ENCODE results near the gene KCNIP4. TPM values are rescaled to one million over a fixed set of nuclear protein-coding genes. Genes with fewer than 3 reads are reported as not detected.

KCNIP4 gene
- total RNA-seq, 1 experiment from 2014 or later, result not detected

DNA sequence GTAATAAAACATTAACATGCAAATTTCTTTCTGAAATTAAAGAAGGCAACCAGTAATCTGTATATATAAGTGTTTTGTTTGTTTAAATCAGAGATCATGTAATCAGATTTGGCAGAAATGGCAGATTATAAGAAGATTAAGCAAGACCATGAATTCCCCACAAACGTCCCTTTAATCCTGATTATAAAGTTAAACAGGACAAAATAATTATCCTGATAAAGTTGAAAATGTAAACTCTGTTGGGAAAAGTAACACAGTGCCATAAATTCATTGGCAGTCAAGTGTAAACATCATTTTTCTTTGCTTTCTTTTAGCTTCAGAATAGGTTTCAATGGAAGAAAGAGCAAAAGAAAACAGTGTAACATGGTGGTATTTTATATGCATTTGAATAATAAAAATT lies 256.3 kb downstream of the KCNIP4 start:
- no peak for DNase-seq (ENCODE audit: low spot score)

DNA sequence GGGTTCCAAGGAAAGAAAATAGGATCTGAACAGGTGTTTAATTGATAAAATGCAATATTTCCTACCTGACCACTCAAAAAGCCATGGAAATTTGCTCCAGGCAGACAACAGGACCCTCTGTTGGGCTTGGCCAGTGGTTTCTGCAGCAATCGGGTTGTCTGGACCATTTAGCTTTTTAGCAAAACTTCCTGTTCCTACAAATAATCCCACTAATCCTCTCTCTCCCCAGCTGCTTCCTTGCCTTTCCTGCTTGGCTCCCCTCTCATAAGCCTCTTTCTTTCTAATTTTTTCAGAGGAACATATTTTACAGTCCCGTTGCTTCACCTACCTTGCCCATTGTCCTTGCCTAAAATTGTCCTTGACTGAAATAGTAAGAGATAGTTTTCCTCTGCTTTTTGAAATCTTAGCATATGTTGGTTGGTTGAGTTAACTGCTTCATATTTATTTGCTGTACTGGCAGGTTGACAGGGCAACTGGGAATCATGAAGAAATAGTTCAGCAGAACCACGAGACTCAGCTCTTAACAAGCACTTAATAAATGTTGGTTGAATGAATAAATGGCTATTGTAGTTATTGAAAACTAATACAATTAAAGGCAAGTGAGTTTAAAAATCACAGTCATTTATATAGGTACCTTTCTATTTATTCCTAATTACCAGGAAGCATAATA lies 259.8 kb downstream of the KCNIP4 start:
- no peak for DNase-seq (ENCODE audit: low spot score)

DNA sequence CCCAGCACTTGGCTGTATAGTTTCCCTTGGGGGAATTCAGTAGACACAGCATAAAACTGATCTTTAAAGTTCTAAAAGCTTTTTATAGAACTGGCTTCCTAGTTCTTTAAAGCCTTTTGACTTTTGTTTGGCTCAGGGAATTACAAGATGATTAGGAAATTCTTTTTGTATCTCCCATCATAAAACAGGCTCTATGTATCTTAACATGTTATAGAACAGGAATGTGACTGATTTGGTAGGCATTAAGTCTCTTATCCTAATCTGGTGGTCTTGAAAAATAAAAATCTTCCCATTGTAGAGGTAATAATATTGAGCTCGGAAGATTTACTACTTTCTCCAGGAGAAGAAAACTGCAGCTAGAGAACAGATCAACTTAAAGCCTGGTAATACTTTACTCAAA lies 262.7 kb downstream of the KCNIP4 start:
- no peak for DNase-seq (ENCODE audit: low spot score)

DNA sequence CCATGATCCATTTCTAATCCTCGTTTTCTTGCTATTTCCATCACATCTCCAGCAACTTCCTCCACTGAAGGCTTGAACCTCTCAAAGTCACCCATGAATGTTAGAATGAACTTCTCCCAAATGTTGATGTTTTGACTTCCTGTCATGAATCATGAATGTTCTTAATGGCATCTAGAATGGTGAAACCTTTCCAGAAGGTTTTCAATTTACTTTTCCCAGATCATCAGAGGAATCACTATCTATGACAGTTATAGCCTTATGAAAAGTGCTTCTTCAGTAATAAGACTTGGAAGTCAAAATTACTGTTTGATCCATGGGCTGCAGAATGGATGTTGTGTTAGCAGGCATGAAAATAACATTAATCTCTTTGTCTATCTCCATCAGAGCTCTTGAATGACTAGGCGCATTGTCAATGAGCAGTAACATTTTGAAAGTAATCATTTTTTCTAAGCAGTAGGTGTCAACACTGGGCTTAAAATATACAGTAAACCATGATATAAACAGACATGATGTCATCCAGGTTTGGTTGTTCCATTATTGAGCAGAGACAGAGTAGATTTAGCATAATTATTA lies 268.2 kb downstream of the KCNIP4 start:
- DNase-seq (ENCODE audit: low spot score), result no peak

DNA sequence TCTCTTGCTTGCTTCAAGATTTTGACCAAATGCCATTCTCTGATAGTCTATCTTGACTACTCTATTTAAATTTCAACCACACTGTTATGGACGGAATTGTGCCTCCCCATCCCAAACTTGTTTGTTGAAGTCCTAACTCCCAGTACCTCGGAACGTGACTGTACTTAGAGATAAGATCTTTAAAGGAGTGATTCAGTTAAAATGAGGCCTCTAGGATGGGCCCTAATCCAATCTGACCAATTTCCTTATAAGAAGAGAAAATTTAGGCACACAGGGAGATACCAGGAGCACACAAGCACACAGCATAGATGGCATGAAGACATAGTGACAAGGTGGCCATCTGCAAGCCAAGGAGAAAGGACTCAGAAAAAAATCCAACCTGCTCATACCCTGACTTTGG lies 269.9 kb downstream of the KCNIP4 start:
- no peak for DNase-seq (ENCODE audit: low spot score)

DNA sequence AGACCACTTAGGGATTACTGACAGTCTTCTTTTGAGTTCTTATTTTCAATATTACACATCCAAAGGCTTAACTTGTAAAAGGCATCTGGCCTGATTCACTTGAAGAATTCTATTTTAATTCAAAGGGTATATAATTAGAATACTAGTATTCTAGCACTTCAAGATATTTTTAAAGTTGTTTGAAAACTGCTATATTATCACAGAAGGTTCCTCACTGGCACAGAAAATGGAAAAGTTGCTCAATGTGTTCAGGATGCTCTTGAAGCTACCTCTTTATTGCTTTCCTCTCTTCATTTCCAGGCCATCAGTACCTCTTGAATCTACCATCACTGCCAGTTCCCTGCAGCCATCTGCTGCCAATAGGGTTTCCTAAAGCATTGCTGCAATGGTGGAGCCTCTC lies 271.4 kb downstream of the KCNIP4 start:
- DNase-seq (ENCODE audit: low spot score), result no peak

DNA sequence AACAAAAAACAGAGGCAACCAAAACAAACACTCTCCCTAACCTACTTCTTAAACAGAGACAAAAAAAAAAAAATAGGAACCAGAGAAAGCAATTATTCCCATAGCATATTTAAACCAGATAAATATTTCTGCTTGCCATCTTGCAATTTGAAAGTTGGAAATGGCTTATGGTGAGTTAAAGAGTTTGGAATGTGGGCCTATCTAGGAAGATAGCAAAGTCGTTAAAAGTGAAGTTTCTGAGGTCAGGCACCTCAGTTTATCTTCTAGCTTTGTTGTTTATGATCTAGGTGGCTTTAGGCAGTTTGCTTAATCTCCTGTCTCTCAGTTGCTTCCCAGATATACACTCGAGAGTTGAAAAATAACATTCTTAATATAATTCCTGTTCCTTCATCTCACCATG lies 284.2 kb downstream of the KCNIP4 start:
- DNase-seq (ENCODE audit: low spot score), result no peak

DNA sequence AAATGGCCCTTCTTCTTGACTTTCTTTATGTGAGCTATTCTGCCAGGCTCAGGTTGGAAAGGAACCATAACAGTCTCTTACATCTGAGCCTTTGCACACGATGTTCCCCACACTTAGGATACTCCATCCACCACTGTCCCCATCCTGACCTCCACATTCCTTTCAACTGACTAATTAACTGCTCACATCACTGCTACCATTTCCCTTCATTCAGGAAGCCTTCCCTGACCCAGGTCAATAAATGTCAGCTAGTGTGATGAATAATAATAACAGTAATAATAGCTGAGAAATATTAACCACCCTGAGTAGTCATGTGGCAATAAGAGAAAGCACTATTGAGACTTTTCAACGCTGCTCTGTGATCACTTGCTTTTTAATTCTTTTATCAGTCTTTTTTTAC lies 291.7 kb downstream of the KCNIP4 start:
- peak; percentile 65 for DNase-seq (ENCODE audit: low spot score)

DNA sequence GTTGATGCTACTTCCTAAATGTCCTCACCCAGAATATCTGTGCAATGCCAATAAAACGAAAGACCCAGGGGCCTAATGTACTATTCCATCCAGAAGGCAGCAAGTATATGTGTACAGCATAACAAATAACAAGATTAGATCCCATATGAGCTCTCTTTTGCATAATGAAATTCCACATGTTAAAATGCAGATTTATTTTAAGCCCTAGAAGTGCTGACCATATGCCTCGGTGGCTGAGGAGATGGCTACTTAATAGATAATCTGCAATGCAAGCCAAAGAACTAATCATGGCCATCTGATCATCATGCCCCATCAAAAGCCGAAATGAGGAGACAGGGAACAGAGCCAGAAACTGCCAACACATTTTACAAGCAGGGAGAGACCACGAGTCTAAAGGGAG lies 293.5 kb downstream of the KCNIP4 start:
- no peak for DNase-seq (ENCODE audit: low spot score)

DNA sequence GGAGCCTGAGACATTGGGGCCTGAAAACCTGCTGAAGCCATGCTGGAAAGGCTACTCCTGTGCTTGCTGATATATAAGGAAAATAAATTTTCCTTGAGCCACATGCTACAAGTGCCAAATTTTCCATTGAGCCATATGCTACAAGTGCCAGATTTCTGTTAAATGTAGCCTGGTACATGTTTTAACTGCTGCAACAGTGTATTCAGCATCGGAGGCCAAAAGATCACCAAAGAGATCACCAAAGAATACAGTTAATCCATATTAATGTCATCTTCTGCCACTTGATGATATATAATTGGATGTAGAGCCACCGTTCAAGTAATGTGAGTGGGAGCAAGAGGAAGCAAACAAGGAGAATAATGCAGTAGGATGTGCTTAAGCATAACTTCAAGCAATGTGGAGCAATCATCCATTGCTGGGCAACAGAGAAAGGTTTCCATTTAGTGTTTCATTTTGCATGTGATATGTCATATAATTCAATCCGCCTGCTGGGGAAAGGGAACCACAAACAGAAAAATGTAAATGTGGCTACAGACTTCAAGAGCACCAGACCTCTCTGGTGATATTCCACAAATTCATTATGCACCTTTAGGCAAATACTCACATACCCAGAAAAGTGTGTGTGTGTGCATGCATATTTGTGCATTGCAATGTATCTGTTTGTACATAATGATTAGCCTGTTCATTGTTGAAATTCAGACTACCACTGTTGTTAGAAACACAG lies 295.9 kb downstream of the KCNIP4 start:
- DNase-seq (ENCODE audit: low spot score), result no peak

DNA sequence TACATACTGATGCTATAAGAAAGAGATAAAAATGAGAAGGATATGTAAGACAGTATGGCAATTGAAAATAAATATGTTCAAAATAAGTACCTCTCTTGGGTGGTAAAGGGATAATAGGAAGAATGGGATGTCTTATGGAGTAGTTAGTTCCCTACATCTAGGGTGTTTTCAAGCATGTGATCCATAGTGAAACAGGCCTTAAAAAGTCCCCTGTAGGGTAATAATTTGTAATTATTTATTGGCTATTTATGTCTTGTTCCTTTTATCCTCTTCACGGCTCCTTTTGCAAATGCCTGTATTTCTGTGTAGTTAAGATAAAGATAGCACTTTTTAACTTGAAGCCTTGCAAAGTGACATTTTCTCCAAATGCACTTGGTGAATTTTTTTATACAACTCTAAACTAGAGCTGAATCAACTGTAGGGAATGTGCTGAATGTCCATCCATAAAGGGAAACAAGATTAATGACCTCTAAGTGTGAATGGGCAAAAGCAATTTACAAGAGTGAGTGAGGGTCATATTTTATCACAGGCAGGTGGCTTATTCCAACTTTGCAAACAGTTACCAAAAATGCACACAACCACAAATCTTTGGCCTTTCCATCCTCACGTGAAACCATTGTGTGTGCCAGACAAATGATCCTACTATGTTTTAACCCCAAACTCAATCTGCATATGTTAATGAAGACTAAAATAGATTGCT lies 299.0 kb downstream of the KCNIP4 start:
- DNase-seq (ENCODE audit: low spot score), result no peak

DNA sequence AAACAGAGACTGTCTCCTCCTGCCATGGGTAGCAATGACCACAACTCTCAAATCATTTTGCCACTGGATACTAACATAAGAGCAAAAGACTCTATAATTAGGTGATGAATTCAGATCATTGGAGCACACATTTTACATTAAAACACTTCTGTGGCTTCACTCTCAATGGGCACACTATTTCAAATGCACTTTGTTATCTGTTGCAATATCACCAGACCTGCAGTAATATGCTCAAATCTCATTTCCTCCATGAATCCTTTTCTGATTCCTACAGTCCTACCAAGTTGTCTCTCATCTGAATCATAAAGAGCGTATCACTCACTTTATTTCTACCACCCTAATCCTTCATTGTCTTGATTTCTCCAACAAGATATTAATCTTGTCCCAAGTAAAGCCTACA lies 302.8 kb downstream of the KCNIP4 start:
- no peak for DNase-seq (ENCODE audit: low spot score)

DNA sequence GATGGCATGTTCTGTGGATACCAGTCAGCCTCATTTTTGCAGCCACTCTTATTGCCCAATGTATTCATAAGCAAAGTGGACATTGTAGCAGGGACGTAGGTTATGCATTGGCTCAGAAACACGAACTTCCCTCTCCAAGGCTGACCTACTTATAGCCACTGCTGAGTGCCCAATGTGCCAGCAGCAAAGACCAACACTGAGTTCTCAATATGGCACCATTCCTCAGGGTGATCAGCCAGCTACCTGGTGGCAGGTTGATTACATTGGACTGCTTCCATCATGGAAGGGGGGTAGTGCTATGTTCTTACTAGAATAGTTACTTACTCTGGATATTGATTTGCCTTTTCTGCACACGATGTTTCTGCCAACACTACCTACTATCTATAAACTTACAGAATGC lies 306.9 kb downstream of the KCNIP4 start:
- no peak for DNase-seq (ENCODE audit: low spot score)

DNA sequence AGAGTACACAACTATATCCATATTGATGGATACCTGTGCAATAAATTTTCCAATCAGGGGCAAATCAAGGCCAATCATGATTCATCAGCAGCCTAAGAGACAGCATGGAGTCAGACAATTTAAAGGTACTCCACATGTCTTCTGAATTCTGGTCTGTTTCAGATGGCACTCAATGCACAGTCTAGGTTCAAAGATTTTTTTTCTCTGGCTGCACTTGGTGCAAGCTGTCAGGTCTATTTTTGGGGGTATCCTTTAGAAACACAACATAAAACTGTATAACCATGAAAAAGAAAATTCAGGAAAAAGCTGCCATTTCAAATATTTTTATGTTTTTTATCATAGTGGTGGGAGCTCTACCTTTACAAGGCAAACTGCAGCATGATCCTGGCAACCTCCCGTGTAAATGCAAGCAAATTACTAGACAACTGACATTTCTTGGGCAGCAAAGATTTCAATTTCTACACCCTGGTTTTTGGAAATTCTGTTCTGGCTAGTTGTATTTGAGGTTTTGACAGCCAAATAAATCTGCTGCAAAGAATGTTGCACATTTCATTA lies 310.3 kb downstream of the KCNIP4 start:
- DNase-seq (ENCODE audit: low spot score), result no peak

DNA sequence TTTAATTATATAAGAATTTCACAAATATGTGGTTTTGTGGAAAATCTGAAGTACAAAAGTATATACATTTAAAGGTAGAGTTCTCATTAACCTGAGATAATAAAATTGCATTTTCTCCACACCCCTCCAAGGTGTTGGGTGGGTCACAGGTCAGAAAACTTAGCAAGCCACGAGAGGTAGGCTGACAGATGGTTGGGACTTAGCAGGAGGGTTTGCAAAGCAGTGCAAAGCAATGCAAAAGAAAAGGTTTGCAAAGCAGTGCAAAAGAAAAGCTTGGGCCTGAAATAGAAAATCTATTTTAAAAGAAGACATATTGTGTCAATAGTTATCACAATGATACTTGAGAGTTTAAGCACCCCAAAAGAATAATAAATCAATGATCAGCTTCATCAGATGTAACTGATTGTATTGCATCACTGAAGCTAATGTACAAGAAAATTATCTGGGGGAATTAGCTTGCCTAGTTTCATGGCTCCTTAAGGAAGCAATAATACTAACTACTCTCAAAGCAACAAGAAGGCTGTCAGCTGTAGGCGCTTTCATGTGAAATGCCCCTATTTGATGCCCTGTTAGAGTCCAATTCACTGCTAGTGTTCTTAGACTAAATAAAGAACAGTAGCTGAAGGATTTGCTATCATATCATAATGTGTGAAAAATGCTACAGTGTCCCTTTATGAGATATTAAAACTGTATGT lies 319.5 kb downstream of the KCNIP4 start:
- no peak for DNase-seq (ENCODE audit: low spot score)

DNA sequence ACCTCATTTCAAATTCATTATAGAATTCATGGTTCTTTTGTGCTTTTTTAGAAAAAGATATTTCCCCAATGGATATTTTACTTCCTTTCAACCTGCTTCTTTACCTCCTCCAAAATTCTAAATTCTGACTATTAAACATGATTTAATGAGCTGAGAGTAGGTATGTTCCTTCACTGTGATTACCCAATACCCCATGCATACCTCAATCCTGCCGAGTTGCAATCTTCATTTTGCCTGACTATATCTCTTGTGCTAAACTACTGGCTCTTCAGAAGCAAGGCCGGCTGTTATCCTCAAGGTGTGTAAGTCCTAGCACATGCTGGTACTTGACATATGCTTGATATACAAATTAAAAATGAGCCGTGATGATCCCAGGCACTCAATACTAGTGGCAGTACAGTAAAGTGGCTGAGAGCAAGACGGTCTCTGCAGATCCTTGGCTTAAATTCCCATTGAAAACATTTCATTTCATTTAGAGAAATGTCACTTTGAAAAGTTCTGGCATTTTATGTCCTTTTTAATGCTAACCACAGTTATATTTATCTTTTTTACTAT lies 320.4 kb downstream of the KCNIP4 start:
- no peak for DNase-seq (ENCODE audit: low spot score)

DNA sequence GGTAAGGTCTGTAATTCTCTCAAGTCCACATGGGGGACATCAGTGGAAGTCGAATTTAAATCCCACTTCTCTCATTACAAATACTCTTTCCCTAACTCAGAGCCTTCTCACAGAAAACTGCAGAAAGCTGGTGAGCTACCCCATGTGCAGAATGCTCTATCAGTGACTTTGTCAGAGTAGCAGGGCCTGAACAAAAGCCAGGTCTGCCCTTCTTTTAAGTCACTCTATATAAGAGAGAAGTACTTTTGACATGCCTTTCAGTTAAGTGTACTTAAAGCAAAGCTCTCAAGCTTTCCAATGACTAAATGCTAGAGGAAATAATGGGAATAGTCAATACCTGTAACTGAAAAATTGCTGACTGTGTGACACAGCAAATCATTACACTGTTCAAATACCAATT lies 323.1 kb downstream of the KCNIP4 start:
- DNase-seq (ENCODE audit: low spot score), result no peak

DNA sequence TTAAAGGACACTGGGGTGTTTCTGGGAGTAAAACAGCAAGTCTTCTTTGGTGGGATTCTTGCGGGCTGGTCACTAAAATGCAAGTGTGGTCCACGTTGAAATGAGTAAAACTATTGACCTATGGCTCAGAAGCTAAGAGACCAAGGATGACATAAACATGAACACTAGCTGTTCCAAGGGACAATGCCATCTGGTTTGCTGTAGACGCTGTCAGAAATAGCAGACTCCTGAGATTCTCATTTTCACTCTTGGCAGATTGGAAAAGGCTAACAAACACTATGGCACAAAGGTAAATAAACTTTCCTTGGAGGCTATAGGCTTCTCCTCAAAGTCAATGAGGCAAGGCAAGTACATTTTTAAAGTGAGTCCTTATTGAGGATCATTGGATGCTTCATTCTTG lies 343.6 kb downstream of the KCNIP4 start:
- no peak for DNase-seq (ENCODE audit: low spot score)

DNA sequence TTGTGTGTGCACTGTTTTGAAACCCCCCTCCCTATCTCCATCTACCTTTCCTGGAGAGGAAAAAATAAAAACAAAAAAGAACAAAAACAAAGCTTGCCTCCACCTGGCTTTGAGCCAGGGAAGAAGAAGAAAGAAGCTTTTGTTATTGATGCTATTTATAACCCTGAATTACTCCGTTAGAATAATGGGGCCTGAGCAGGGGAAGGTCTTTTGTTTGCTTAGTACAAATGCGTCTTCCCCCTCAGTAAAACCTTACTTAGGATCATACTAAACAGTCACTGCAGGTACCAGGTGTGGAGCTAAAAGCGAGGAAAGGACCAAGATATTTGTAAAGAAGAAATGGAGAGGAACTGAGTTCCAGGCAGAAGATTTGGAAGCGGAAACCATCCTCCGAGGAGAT lies 352.1 kb downstream of the KCNIP4 start:
- DNase-seq (ENCODE audit: low spot score), result no peak

DNA sequence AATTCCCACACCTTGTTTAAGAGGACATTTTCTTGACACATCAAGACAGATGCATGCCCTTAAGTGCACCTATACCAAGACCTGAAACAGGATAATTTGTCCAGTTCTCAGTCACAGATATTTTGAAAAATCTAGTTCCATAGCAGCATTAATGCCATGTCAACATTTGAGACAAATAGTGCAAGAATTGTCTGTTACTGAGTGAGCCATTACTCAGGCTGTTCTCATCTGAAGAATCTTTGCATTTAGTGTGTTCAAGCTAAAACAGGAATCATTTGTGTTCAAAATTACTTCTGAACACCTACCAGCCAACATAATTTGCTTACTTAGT lies 354.9 kb downstream of the KCNIP4 start:
- no peak for DNase-seq (ENCODE audit: low spot score)

DNA sequence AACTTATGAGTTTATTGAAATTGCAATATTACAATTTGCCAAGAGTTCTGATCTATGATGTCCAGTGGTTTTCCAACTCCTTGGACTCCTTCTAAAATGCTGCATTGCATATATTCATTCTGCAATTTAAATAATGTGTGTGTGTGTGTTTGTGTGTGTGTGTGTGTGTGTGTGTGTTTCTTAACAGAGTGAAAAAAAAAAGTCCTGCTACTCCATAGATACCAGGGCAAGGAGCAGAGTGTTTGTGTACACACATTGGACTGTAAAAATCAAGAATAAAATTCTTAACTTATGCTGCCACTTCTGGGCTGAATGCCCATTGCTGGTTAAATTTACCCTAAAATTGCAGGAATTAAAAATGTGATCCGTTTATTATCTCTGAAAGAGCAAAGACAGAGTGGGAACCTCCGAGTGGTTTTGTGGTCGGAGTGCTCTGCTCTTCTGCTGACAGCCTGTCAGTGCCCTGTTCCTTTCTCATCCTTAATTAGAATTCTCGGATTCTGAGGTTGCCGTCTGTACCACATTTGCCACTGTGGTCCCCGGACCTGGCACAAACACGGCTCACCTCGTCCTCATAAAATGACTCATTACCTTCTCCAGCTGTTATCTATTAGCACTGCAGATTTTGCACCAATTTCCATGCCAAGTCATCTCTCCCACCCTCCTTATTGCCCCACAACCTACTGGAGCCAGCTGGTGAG lies 355.5 kb downstream of the KCNIP4 start:
- DNase-seq (ENCODE audit: low spot score), result peak; percentile 68
